Bone marrow (tissue), 2 donors: ENCODE results near the gene EVC.
"Not testable (repeated sequence)": the region's sequence is repeated elsewhere in the genome, so short reads cannot be mapped to it uniquely, and the experiment has no call there.

Source experiments
- DNase-seq, 2 donors: peaks; one replicate each; lab custom pipeline; 2025; lab: John Stamatoyannopoulos, UW

The EVC gene

DNA sequence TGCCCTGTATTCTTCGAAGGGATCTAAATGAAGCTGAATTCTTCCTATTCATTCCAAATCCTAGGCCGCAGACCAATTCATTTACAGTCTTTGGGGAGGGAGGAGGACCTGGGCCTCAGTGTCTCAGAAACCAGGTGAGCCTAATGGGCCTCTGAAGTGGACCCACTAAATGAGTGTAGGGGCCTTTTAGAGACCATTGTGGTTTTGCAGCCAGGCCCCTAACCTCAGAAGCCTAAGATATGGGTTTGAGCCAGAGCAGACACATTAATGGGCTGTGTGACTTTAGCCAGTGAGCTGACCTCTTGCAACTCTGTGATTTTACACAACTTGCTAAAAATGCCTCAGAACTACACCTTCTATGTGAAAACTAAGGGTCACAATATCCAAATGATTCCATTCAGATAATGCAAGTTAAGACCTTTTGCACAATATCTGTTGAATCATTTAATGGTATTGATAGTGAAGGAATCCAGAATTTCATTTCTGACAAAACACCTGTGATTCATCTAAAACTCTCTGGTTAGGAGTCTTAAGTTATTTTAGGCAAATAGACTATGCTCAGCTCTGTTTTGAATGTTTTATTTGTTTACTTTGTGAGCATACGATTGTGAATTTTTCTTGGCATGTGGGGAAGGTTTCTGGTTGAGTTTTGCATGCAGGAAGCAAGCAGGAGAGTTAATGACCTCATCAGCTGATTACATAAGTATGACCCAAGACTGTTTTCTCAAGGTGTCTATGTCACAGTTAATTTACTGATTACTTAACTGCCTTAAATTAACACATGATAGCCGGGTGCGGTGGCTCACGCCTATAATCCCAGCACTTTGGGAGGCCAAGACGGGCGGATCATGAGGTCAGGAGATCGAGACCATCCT lies 75.0 kb downstream of the EVC start:
- DNase-seq, result no peak

DNA sequence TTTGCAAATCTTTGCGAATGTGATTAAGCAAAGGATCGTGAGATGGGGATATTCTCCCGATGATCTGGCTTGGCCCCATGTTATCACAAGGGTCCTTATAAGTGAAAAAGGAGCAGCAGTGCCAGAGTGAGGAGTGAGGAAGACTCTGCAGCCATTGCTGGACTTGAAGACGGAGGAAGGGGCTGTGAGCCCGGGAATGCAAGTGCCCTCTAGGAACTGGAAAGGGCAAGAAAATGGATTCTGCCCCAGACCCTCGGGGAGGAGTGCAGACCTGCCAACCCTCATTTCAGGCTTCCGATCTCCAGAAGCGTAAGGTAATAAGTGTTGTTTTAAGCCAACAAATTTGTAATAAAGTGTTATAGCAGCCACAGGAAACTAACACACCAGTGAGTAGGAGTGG lies 76.3 kb downstream of the EVC start:
- no peak for DNase-seq

DNA sequence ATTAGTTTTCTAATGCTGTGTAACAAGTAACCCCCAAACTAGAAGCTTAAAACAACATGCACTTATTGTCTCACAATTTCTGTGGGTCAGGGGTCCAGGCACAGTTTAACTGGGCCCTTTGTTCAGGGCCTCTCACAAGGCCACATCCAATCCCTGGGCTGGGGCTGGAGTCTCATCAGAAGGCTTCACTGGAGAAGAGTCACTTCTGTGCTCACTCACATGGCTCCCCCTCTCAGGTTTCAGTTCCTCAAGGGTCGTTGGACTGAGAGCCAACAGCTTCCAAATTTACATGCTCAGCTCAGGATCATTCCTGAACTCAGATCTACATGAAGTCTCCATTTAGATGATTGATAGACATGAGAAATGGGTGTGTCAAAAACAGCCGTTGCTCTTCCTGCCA lies 77.1 kb downstream of the EVC start:
- DNase-seq, result no peak

DNA sequence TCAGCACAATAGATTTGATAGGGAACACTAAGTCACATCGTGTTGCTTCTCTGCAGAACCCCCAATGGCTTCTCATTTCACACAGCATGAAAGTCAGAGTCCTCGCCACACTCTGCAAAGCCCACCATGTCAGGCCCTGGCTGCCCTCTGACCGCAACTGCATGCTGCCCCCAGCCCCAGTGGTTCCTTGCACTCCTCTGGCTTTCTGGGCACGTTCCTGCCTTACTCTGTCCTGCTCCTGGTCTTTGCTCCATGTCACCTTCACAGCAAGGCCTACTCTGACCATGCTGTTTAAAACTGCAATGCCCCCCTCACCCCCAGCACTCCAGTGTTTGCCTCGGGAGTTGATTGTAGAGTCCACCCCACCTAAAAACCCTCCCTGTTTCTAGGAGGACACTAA lies 78.1 kb downstream of the EVC start:
- no peak for DNase-seq

DNA sequence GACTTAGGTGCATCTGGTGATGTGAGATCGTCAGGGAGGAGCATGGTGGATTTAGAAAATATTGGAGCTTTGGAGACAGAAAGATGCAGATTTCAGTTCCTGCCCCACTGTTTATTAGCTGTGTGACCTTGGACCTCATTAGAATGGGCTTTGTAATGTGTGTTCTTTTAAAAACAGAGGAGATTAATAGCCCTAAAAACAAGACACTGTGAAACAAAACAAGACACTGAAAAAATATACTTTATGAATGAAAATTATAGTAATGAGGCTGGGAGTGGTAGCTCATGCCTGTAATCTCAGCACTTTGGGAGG lies 79.5 kb downstream of the EVC start:
- no peak for DNase-seq

DNA sequence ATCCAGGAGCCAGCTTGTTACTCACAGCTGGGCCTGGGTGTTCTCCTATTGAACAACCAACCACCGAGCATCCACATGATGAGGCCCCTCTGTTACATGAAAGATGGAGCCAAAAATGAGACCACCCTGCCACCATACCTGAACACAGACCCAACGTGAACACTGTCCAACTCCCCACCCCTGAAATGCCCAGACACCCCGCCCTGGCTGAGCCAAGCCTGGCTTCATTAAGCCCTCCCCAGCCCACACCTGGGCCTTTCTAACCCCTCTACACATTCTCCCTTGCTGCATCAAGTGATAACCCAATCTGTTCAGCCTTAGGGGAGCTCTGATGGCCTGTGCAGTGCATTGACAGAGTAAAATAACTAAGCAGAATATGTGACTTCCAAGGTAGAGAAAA lies 80.7 kb downstream of the EVC start:
- DNase-seq, result no peak

DNA sequence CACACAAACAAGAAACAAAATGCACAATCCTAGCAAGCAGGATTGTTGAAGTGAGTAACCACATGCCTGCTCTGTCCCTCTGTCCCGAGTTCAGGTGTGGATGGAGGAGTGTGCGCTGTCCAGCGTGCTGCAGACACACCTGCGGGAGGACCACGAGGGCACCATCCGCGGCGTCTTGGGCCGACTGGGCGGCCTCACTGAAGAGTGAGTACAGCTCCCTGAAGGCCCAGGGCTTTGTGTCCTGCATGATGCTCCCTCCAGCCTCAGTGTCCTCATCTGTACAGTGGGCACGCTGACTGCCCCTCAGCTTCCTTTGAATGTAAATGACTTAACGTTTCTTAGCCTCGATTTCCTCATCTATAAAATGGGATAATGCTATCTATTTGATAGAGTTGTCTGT lies 82.5 kb downstream of the EVC start:
- no peak for DNase-seq

DNA sequence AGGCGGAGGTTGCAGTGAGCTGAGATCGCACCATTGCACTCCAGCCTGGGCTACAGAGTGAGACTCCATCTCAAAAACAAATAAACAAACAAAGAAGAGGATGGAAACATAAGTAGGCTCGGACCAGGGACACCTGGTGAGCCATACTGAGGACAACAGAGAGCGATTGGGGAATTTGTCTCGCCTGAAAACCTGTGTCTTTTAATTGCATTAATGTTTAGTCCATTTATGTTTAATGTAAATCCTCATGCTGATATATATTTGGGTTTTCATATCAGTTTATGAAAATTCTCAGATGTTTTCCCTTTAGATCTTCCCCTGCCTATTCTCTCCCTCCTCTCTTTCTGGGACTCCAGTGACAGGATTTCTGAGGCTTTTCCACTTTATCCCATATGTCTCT lies 84.6 kb downstream of the EVC start:
- DNase-seq, result no peak

DNA sequence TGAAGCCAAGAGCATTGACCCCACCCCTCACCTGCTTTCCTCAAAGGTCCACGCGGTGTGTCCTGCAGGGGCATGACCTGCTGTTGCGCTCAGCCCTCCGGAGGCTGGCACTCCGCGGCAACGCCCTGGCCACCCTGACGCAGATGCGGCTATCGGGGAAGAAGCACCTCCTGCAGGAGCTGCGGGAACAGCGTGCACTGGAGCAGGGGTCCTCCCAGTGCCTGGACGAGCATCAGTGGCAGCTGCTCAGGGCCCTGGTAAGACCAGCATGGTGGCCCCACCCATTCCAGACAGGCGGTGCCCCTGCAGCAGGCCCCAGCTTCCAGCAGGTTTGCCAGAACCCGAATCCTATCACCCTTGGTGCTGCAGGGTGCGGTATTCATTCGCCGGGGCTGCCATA lies 86.0 kb downstream of the EVC start:
- DNase-seq, result no peak

DNA sequence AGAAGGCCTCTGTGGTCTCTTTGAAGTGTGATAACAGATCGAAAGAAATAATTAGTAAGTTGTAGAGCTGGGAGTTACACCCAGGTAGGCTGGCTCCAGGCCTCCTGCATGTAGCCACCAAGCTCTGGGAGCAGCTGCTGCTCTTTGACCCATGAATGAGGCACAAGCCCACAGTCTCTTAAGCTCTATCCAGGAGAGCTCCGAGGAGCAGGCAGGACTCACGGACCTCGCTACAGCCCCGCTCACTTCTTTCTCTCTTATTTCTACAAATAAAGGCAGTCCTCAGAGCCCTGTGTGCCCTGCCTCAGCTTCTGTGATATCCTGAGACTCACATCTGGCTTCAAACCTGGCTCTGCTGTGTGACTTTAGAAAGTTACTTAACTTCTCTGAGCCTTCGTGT lies 86.9 kb downstream of the EVC start:
- no peak for DNase-seq

DNA sequence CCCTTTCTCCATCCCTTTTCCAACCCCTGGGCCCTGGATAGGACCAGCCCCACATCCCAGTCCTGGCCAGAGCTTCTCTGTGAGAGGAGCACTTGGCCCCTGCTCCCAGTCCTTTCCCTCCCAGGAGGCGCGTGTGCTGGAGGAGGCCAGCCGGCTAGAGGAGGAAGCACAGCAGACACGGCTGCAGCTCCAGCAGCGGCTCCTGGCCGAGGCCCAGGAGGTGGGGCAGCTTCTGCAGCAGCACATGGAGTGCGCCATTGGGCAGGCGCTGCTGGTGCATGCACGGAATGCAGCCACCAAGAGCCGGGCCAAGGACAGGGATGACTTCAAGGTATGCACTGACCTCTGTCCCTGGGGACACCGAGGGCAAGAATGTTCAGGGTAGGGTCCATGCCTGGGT lies 87.5 kb downstream of the EVC start:
- DNase-seq, result no peak

DNA sequence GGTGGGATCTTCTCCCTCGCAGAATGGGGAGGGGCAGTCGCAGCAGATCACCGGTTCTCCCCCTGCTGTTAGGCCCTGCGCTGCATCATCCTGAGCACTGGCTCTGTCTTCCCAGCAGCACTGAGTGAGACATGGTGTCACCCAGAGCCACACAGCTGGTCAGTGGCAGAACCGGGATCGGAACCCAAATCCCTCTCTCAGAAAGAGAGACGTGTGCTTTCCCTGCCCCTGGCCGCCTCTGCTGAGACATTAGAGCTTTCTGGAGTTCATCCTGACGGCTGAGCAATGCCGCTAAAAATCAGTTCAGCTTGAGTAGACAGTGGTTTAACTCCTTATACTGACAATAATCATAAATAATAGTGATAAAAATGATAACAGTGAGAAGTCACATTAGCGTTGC lies 87.9 kb downstream of the EVC start:
- DNase-seq, result no peak

DNA sequence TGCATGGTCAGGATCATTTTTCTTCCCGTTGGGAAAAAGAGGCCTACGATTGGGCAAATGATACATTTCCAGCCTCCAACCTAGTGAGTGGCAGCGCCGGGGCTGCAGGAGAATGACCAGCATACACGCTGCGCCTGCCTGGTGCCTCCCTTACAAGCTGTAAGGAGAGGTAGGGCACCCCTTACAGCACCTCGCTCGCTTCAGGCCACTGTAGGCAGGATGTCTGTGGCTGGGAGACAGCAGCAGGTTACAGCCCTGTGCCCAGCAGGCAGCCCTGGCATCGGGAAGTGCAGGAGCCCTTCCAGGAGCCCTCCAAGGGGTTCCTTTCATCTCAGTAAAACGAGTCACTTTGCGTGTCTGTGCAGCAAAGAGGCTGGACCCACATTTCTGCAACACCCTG lies 88.4 kb downstream of the EVC start:
- no peak for DNase-seq

DNA sequence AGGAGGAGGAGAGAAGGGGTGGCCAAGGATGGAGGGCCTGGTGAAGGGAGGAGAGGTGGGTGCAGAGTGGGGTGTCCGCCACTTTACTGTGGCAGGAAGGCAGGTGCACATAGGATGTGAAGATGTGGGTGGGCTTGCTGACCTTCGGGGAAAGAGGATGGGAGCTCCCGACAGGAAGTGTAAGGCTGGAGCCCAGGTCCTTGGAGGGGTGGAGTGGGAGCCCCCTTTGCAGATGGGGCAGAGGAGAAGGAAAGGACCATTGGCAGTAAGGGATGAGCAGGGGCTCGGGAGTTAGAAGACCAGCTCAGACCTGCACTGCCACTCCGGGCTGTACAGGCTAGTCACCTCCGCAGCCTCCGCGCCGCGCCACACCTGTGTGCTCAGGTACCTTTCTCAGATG lies 89.5 kb downstream of the EVC start:
- DNase-seq, result no peak

DNA sequence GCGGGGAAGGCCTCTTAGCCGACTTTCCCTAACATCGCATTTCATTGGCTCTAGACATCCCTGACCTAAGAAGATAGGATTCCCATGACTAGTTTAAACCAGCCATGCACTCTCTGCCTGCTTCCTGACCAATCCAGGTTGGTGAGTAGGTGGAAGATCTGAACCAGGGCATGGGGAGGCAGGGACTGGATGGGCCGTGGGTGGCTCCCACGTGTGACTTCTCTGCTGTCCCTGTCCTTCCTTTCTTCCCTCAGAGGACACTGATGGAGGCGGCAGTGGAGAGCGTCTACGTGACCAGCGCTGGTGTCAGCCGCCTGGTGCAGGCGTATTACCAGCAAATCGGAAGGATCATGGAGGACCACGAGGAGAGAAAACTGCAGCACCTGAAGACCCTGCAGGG lies 90.7 kb downstream of the EVC start:
- no peak for DNase-seq

DNA sequence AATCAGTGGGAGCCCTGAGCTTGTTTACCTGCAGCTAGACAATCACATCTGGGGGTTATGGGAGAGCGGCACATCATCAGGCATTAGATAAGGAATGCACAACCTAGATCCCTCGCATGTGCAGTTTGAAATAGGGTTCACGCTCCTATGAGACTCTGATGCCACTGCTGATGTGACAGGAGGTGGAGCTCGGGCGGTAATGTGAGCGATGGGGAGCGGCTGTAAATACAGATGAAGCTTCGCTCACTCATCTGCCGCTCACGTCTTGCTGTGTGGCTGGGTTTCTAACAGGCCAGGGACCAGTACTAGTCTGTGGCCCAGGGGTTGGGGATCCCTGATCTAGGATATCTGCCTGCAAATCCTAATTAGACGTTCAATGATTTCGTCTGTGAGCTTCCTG lies 91.6 kb downstream of the EVC start:
- DNase-seq, result no peak

DNA sequence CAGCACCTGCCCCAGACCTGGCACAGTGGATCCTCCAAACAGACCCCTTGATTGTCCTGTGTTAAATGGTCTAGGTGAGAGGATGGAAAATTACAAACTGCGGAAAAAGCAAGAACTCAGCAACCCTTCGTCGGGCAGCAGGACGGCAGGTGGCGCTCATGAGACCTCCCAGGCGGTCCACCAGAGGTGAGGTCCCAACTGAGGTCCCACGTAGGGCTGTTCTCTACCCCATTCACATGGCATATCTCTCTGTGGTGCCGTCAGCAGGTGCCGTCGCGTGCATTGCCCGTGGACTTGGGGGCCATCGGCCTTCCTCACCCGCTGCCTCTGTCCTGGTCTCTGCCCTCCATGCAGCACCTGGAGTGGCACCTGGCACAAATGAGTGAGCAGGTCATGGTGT lies 93.7 kb downstream of the EVC start:
- DNase-seq, result no peak

DNA sequence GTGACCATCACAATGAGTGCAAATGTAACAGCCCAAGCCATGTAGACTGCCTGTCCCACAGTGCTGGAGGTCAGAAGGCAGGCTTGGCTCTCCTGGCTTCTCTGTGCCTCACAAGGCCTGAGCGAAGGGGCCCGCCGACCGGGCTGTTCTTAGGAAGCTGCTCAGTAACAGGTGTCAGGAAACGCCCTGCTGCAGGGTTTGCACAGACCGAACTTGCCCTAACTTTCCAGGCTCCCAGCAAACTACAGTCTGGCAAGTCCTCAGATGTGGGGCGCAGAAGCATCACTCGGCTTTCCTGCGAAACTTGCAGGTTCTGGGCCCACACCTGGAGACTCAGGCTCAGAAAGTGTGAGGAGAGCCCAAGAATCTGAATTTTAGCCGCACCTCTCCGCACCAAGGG lies 94.3 kb downstream of the EVC start:
- no peak for DNase-seq

DNA sequence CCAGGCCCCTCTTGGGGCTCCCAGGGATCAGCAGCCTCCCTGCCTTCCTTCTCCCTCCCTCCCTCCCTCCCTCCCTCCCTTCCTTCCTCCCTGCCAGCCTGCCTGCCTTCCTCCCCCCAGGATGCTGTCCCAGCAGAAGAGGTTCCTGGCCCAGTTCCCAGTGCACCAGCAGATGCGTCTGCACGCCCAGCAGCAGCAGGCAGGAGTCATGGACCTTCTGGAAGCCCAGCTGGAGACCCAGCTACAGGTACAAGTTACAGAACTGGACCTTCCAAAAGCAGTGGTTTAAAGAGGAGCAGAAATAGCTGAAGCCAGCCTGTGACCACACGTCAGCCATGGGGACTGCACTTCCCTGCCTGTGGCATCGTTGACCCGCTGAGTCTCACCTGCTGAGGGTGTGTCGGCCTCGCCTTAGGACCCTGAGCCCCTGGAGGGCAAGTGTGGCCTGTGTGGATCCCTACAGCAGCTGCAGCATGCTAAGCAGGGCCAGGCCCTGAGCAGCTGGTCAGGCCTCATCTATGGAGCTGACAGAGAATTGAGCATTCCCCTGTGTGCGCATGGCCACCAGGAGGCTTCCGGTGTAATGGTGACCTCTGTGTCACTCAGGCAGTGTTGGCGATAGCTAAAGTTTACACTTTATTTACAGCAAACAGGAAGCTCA lies 97.2 kb downstream of the EVC start:
- no peak for DNase-seq

DNA sequence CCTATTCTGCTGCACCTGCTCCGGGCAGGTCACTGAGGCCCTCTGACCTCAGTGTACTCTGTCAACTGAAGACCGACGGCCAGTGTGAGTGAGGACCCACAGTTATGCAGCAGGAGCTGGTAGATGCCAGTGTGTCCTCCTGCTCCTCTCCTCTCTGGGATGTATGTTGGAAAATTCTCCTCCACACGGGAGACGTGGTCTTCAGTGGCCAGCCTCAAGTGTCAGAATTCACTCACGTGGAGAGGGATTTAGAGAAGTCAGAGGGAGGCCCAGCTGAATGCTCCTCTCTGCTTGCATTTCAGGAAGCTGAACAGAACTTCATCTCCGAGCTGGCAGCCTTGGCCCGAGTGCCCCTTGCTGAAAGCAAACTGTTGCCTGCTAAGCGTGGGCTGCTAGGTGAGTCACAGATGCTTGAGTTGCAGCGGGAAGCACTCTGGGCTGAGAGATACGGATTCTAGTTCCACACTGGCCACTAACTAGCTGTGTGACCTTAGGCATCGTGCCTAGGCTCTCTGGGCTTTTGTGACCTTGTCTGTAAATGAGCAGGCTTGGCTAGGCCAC lies 98.3 kb downstream of the EVC start:
- no peak for DNase-seq

DNA sequence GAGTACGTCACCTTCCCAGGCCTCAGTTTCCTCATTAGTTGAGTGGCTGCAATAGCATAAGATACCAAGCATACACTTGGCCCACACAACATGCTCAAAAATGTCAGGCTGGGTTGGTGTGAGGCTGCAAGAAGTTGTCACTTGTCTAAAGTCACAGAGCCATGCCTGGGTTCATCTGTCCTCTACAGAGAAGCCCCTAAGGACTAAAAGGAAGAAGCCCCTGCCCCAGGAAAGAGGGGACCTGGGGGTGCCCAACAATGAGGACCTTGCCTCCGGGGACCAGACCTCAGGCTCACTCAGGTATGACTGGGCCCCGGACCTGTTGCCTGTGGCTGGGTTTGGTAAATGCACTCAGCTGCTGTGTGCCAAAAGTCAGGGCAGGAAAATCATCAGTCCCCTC lies 99.2 kb downstream of the EVC start:
- DNase-seq, result no peak

DNA sequence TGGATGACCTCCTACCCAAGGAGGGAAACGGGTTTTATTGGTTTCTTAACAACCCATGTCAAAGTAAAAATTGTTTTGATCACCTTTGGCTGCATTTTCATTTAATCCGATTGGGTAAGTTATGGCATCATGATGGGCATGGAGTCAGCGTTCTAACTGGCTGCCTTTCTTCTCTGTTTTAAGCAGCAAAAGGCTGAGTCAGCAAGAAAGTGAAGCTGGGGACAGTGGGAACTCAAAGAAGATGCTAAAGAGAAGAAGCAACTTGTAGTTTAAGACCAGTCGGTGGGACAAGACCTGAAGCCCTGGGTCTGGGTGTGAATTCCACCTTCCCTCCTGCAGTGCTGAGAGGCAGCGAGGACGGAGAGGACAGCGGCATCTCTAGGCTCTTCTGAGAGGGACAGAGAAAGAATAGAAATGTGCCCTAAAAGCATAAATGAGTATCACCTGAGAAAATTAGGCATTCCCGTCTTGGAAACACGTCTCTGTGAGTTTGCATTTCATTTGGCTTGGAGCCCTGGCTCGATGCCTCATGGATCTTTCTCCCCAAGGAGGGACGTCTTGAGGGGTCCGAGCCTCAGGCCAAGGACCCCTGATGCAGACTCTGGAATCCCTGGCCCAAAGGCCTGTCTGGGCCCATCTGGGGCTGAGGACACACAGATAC lies 99.9 kb downstream of the EVC start:
- no peak for DNase-seq

DNA sequence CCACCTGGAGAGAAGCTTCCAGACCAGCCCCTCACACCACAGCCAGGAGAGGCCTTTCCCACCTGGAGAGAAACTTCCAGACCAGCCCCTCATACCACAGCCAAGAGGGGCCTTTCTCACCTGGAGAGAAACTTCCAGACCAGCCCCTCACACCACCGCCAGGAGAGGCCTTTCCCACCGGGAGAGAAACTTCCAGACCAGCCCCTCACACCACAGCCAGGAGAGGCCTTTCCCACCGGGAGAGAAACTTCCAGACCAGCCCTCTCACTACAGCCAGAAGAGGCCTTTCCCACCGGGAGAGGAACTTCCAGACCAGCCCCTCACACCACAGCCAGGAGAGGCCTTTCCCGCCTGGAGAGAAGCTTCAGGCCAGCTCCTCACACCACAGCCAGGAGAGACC lies 101.1 kb downstream of the EVC start:
- DNase-seq, result not testable (repeated sequence)
